Mesodermal cell (in vitro differentiated cells): Measurements from ENCODE around the gene GLCE.

Experiments
- H3K27ac ChIP-seq: 2 replicates; pipeline ENCODE4 v1.7.0; 2013; ENCODE audit warnings: mild to moderate bottlenecking, low read depth, low read length, moderate library complexity; ENCODE audit not compliant: severe bottlenecking
- H3K36me3 ChIP-seq: 2 replicates; pipeline ENCODE4 v1.7.1; 2013; ENCODE audit warnings: mild to moderate bottlenecking, low read length, moderate library complexity; ENCODE audit not compliant: control insufficient read depth, insufficient read depth
- H3K4me1 ChIP-seq: one replicate; pipeline ENCODE4 v1.7.1; 2013; ENCODE audit warnings: mild to moderate bottlenecking, low read length; ENCODE audit not compliant: insufficient read depth, control insufficient read depth, poor library complexity, severe bottlenecking
- H3K4me3 ChIP-seq: 2 replicates; pipeline ENCODE4 v1.7.0; 2013; ENCODE audit warnings: low read length, control low read depth, mild to moderate bottlenecking; ENCODE audit not compliant: insufficient read depth, poor library complexity, severe bottlenecking; ENCODE audit errors: extremely low read depth
- H3K9me3 ChIP-seq: 2 replicates; pipeline ENCODE4 v1.7.1; 2013; ENCODE audit warnings: mild to moderate bottlenecking, low read length, moderate library complexity; ENCODE audit not compliant: control insufficient read depth
- WGBS, 2 experiments: methylation state at CpG; one replicate each; pipeline ENCODE4 v1.1.5; 2013; ENCODE audit warnings: missing lambda C conversion rate in 2 of 2; ENCODE audit not compliant: insufficient coverage in 2 of 2; 5-methylcytosine and 5-hydroxymethylcytosine counted together

The GLCE gene

DNA sequence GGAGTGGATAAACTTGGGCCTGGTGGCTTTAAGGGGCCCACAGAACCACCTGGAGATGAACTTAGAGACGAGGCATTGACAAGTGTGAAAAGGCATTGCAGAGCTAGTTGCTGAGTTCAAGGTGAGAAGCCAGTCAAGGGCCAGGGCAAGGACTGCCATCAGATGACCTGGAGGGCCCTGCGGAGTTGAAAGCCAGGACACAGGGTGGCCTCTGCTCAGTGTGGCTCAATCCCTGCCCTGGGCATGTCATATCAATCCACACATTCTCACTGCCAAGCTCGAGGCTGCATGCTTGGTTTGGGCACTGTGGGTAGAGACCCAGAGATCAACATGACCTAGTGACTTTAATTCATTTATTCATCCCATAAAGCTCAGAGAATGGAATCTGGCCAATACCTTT, 147.5 kb downstream of the GLCE start:
- H3K9me3 ChIP-seq: peaks cover 3% of the 10 kb centered on the region
- peaks cover 22% of the 10 kb centered on the region for H3K4me1 ChIP-seq
- H3K4me3 ChIP-seq: no peak overlapping the region
- no peak overlapping the region for H3K27ac ChIP-seq
- WGBS, 2 experiments: 88 to 100% methylated on average over 2 to 3 of the region's 3 CpGs
- H3K36me3 ChIP-seq: no peaks in the 10 kb centered on the region

DNA sequence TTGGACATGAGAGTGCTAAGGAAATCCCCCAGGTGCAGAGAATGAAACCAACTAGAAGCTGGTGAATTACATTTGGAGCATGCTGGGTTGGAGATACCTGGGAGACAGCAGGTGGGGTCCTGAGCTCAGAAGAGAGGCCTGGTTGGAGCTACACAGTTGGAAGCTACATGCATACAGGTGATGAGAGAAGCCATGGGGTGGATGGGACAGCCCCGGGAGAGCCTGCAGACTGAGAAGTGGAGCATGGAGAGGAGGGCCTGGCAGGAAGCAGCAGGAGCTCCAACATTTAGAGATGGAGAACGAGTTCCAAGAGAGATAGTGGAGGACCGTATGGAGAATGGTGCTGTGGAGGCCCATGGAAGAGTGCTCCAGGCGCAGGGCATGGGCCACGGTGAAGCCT, 148.5 kb downstream of the GLCE start:
- no peak overlapping the region for H3K4me3 ChIP-seq

DNA sequence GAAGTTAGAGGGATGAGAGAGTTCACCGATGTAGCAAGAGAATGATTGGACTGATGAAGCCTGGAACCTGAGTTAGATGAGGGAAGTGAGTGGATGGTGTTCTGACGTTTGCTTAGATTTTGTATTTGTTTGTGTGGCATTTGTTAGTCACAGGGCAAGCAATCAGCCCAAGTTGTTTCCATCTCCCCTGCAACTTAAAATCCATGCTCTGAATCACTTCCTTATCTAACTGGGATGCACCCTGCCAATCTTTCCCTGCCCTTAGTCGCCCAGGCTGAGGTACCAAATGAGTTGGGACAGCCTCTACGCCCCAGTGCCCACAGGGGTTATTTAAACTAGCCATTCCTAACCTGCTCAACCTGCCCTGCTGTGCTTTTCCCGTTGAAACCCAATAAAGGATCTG, 150.9 kb downstream of the GLCE start:
- Histone ChIP-seq H3K4me3 (no peak overlapping the region), H3K4me1 (peaks cover 9% of the 10 kb centered on the region), H3K36me3 (no peaks in the 10 kb centered on the region), H3K27ac (no peak overlapping the region), H3K9me3 (no peaks in the 10 kb centered on the region)
- WGBS, 2 experiments: 88 to 90% methylated on average over 2 to 5 of the region's 5 CpGs

More for the DNA sequence above, 148.5 kb downstream of the GLCE start:
- peaks cover 3% of the 10 kb centered on the region for H3K9me3 ChIP-seq
- no peak overlapping the region for H3K27ac ChIP-seq
- peaks cover 22% of the 10 kb centered on the region for H3K4me1 ChIP-seq
- 79 to 92% methylated on average over 4 to 5 of the region's 5 CpGs for WGBS, 2 experiments
- no peaks in the 10 kb centered on the region for H3K36me3 ChIP-seq

DNA sequence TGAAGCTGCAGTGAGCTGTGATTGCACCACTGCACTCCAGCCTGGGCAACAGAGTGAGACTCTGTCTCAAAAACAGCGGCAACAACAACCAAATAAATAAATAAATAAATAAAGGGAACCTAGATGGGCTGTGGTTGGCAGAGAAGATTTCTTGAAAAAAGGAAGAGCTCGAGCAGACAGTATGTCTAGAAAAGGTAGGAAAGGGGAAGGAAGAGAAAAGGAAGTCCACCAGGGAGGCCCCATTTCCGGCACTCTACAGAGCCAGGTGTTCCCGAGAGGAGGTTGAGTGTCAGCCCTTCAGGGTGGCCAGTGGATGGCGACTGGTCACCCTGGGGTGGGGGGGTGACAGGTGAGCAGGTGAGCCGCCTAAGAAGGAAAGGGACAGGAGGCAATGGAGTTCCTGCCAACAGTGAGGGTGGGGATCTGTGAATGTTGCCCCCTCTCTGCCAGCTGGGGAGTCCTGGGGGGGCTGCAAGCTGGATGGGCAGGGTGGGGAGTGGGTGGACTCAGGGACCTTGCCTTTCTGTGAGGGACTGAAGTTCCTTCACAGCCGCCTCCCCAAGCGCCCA, 153.1 kb downstream of the GLCE start:
- Histone ChIP-seq H3K9me3 (no peaks in the 10 kb centered on the region), H3K4me1 (peaks cover 8% of the 10 kb centered on the region), H3K27ac (no peak overlapping the region), H3K36me3 (no peaks in the 10 kb centered on the region), H3K4me3 (no peak overlapping the region)
- 89 to 92% methylated on average over 7 of the region's 8 CpGs for WGBS, 2 experiments

DNA sequence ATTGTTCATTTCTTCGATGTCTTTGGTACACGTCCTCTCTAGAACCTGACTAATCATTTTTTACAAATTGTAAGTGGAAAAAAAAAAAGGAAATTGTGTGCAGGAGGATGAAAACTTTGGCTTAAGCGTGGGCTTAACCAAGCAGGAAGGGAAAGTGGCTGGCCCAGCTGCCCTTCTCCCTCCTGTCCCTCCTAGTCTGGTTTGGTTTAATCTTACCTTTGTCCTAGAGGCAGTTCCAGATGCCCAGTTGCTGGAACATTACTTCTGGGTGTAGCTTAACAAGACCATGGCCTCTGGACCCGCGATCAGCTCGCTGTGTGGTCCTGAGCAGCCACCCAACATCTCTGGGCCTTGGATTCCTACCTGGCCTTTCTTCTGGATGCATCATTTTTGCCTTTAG, 153.7 kb downstream of the GLCE start:
- Histone ChIP-seq H3K9me3 (no peaks in the 10 kb centered on the region), H3K4me3 (no peak overlapping the region), H3K4me1 (peaks cover 8% of the 10 kb centered on the region), H3K27ac (no peak overlapping the region), H3K36me3 (no peaks in the 10 kb centered on the region)
- whole genome bisulfite sequencing, 2 experiments: 100% methylated on average over 3 to 4 of the region's 6 CpGs

DNA sequence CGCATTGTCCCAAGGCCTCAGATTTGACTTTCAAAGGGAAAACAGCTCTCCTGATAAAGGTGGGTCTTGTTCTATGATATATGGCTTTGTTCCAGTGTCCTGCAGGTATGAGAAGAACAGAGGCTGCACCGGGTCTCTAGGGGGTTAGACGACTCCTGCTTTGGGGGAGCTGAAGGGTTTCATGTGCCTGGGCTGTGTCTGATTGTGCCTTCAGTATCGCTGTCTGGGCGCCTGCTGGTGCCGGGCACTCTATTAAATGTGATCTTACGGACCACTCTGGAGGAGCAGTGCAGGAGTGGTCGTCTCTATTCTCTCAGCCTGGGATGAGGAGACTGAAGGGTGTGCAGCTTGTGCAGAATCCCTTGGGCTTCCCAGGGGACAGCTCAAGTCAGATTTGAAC, 154.3 kb downstream of the GLCE start:
- peaks cover 13% of the 10 kb centered on the region for H3K4me1 ChIP-seq
- H3K36me3 ChIP-seq: no peaks in the 10 kb centered on the region
- no peak overlapping the region for H3K27ac ChIP-seq
- 92 to 93% methylated on average over 8 of the region's 8 CpGs for WGBS, 2 experiments
- no peak overlapping the region for H3K4me3 ChIP-seq
- no peaks in the 10 kb centered on the region for H3K9me3 ChIP-seq

DNA sequence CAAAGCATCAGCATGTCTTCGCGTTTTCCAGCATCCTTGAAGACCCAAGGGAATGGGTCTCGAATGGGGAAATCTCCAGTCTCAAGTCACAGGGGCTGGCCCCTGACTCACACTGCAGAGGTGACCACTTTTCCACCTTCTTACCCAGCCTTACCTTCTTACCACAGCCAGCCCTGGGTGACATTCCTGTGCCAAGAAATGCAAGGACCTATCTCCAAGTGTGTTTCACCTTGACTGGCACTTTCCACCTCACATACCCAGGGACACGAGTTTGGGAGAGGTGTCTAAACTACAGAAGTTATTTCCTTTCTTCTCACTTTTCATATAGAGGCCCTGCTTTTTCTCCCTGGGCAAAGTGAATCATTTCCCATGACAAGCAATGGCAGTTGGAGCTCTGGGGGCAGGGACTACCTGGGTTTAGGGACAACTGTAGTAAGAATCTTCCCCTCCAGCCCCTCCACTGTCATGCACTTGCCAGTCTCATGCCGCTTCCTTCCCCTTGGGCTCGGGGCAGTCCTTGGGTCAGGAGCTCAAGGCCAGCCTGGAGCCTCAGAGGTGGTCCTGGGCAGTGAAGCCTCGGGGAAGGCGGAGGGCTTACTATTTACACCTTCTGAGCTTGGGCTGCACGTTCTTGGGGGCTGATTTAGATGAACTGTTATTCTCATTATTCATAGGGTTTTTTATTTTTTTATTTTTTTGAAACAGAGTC, 155.1 kb downstream of the GLCE start:
- H3K9me3 ChIP-seq: no peaks in the 10 kb centered on the region
- no peak overlapping the region for H3K27ac ChIP-seq
- WGBS, 2 experiments: 94 to 100% methylated on average over 3 to 7 of the region's 9 CpGs
- peaks cover 18% of the 10 kb centered on the region for H3K4me1 ChIP-seq
- H3K36me3 ChIP-seq: no peaks in the 10 kb centered on the region
- H3K4me3 ChIP-seq: no peak overlapping the region

DNA sequence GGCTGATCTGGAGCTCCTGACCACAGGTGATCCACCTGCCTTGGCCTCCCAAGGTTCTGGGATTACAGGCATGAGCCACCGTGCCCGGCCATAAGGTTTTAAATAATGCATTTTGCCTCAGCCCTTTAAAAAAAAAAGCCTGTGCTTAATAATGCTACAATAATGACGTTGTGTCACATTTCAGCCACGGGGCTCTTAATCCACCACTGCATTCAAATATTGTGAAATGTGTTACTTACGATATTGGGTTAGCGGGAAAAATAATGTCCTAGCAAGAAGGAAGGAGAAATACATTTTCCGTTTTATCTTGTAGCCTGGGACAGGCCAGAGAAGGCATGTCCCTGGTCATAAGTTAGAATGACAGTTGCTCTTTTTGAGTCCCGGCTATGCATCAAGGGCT, 155.9 kb downstream of the GLCE start:
- no peaks in the 10 kb centered on the region for H3K36me3 ChIP-seq
- no peaks in the 10 kb centered on the region for H3K9me3 ChIP-seq
- H3K4me1 ChIP-seq: peaks cover 18% of the 10 kb centered on the region
- no peak overlapping the region for H3K4me3 ChIP-seq
- WGBS, 2 experiments: 76 to 100% methylated on average over 5 to 6 of the region's 8 CpGs
- H3K27ac ChIP-seq: no peak overlapping the region

DNA sequence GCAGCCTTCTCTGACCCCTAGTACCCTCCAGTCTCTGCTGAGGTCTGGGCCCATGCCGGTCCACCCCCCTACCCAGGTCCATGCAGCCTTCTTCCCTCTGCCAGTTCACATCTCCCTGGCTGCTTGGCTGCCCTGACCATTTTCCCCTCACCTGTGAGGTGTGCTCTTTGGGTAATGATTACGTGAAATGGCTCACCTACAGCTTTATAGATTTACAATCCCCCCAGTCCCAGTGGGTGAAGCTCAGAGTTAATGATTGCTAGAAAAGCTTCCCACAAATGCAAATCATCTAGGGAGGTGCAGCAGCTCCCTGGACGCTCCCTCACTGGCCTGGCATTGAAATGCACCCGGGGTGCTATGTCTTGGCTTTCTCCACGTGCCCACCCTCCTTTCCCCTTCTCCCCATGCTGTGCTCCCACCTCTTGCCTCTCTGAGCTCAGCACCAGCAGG, 157.0 kb downstream of the GLCE start:
- 51 to 58% methylated on average over 4 of the region's 5 CpGs for WGBS, 2 experiments
- peaks cover 10% of the 10 kb centered on the region for H3K4me1 ChIP-seq
- H3K36me3 ChIP-seq: no peaks in the 10 kb centered on the region
- H3K9me3 ChIP-seq: no peaks in the 10 kb centered on the region
- no peak overlapping the region for H3K27ac ChIP-seq
- no peak overlapping the region for H3K4me3 ChIP-seq

DNA sequence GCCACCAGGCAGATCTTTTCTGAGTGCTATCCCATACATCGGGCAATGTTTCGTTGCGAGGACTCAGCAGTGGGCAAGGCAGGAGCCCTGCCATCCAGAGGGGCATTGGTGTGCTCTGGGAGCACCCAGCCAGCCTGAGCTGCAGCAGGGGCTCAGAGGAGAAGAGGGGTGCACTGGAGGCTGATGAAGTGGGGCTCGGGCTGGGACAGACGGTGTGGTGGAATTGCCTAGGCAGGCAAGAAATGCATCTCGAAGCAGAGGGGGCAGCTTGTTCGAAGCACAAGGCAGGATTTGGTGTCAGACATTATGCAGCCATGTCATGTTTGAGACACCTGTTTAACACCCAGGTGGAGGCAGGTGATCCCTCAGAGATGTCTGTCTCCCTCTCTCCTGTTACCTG, 157.6 kb downstream of the GLCE start:
- Histone ChIP-seq H3K36me3 (no peaks in the 10 kb centered on the region), H3K9me3 (no peaks in the 10 kb centered on the region), H3K4me3 (no peak overlapping the region), H3K27ac (no peak overlapping the region), H3K4me1 (peaks cover 10% of the 10 kb centered on the region)
- WGBS, 2 experiments: 92 to 97% methylated on average over 7 of the region's 7 CpGs
